Right lobe of liver (tissue), 6 donors: ENCODE measurements around the gene PRKCB. TPM values are rescaled to one million over a fixed set of nuclear protein-coding genes. Genes with fewer than 3 reads are reported as not detected.

Source experiments
- ATAC-seq, 4 donors: fragments of 200-7000 bp; cut with Tn5 transposase; one replicate each; pipeline ENCODE4 v1.9.1; 2020; ENCODE audit warnings: mild to moderate bottlenecking in 4 of 4, moderate library complexity in 4 of 4
- DNase-seq, 3 donors: peaks; one replicate each; pipeline ENCODE4 v3.0.0-alpha.2; 2020
- H3K27ac ChIP-seq, 3 donors: fragments of 200-600 bp; one replicate each; pipeline ENCODE4 v1.8.0; 2022
- H3K27me3 ChIP-seq, 2 donors: fragments of 200-600 bp; one replicate each; pipeline ENCODE4 v1.8.0; 2022
- H3K36me3 ChIP-seq, 4 donors: fragments of 200-600 bp; sonication (generic) in 1 of 4; one replicate each; pipeline versions ENCODE4 v1.5.1 to v1.8.0; 2017 to 2022; ENCODE audit warnings: control low read depth in 1 of 4
- H3K4me1 ChIP-seq, 4 donors: fragments of 200-600 bp; sonication (generic) in 1 of 4; one replicate each; pipeline versions ENCODE4 v1.5.1 to v1.8.0; 2017 to 2022; ENCODE audit warnings: control low read depth in 1 of 4
- H3K4me3 ChIP-seq, 3 donors: fragments of 200-600 bp; one replicate each; pipeline ENCODE4 v1.8.0; 2022
- H3K9me3 ChIP-seq, 4 donors: fragments of 200-600 bp; sonication (generic) in 1 of 4; one replicate each; pipeline versions ENCODE4 v1.5.1 to v1.8.0; 2017 to 2022; ENCODE audit warnings: control low read depth in 1 of 4
- CTCF ChIP-seq, 4 donors: fragments of 200-600 bp in 3 of 4; fragments of 450-650 bp in 1 of 4; IDR thresholded peaks; one replicate each; pipeline versions ENCODE4 v1.5.1 to v1.8.0; 2016 to 2022; ENCODE audit warnings: antibody characterized with exemption in 4 of 4, mild to moderate bottlenecking in 2 of 4
- POLR2A ChIP-seq: fragments of 450-650 bp; IDR thresholded peaks from one replicate; pipeline ENCODE4 v1.6.1; 2017; ENCODE audit warnings: antibody characterized with exemption, mild to moderate bottlenecking
- WGBS: methylation state at CpG from one replicate; pipeline ENCODE4 v1.1.6; 2018; ENCODE audit warnings: low coverage, low lambda C conversion rate; ENCODE audit not compliant: insufficient coverage; ENCODE audit errors: missing lambda C conversion rate; 5-methylcytosine and 5-hydroxymethylcytosine counted together
- intact Hi-C, 2 donors: fragments of 100-400 bp; cut with DNase I; formaldehyde crosslinking; loops; one replicate each; pipeline versions ENCODE4 v1.11.2 to v1.14.1; 2022
- total RNA-seq, 6 experiments: library from RNA; depleted of rRNA in 2 of 6; stranded (reverse); fragments of >200 nt in 2 of 6; fragmentation: NEBNext Ultra II Directional in 3 of 6; extraction: Animal tissue kit (Norgen Biotek cat#: 25700) in 3 of 6; gene quantifications; one replicate each; pipeline versions ENCODE4 v1.1.0 to v1.2.4, GENCODE V29; 2016 to 2023
- donor health status: DM: no; HTN: yes; CAD: no.
- donor health status: DM: no; HTN: no; CAD: no.
- donor health status: DM: no; HTN: no; CAD: no.
- donor health status: DM: no; HTN: yes; CAD: no.
- donor health status: DM: no; HTN: yes; CAD: no.

The PRKCB gene
- total RNA-seq, 6 experiments from 2014 or later, result 1.7 to 8.1 (median 3.5) TPM

DNA sequence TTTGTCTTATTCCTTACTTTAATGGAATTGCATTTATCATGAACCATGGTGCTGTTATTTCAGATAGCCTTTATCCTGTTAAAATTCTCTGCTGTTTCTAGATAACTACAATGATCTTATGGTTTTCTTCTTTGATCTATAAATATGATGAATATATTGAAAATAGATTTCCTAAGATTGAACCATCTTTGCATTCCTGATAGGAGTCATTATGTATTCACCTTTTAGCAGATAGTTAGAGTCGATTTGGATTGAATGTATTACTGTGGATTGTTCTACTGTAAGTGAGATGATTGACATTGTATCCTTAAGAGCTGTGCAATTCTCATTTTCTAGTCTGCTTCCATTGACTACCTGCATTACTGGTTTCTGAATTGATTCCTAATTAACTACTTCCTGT lies 255.3 kb downstream of the PRKCB start:
- no peaks in the 10 kb centered on the region for H3K4me1 ChIP-seq
- TF ChIP-seq CTCF (IDR thresholded peaks at IDR 0.05) (no peak), POLR2A (no peak)
- H3K4me3 ChIP-seq, result no peak overlapping the region
- H3K27me3 ChIP-seq, result no peaks in the 10 kb centered on the region
- 33% methylated on average over 1 of the region's 1 CpG for WGBS
- H3K9me3 ChIP-seq, result no peaks in the 10 kb centered on the region
- no peak for DNase-seq
- intact Hi-C loops, result no loop called here
- H3K36me3 ChIP-seq, result no peaks in the 10 kb centered on the region
- H3K27ac ChIP-seq, result no peak overlapping the region
- no peak for ATAC-seq

GRCh38 chr16:24093049-24093448 lies 257.3 kb downstream of the PRKCB start:
- DNase-seq (no peak), ATAC-seq (no peak)
- H3K36me3 ChIP-seq, result no peaks in the 10 kb centered on the region
- TF ChIP-seq POLR2A, result no peak
- no peaks in the 10 kb centered on the region for H3K9me3 ChIP-seq
- no peaks in the 10 kb centered on the region for H3K27me3 ChIP-seq
- no peak overlapping the region for H3K27ac ChIP-seq
- no peaks in the 10 kb centered on the region for H3K4me1 ChIP-seq
- no peak overlapping the region for H3K4me3 ChIP-seq
- intact Hi-C loops, result no loop called here

DNA sequence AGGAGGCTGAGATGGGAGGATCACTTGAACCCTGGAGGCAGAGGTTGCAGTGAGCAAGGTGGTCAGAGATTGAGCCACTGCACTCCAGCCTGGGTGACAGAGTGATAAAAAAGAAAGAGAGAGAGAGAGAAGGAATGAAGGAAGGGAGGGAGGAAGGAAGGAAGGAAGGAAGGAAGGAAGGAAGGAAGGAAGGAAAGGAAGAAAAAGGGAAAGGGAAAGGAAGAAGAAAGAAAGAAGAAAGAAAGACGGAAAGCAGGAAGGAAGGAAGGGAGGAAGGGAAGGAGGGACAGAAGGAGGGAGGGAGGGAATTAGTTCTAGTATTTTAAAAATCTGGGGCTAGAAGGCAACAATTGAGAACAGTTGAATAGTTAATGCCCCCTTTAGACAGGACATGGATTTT lies 258.9 kb downstream of the PRKCB start:
- 33% methylated on average over 1 of the region's 1 CpG for WGBS
- ATAC-seq, result no peak
- intact Hi-C loops, result no loop called here

DNA sequence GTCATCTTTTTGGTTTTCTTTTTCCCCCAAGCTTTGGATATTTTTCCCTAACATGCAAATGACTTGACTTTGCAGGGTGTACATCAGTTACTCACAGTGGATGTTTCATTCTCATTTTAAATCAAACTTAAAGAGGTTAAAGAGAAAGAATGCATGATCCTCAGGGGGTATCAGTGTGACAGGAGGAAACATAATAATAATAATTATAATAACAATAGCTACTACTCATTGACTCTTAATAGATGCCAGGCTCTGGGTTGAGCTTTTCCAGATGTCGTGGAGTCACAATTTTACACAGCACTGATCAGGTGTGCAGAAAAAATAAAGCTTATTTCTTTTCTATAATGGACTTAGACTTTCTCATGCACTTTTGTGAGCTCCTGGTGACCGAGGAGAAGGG lies 263.1 kb downstream of the PRKCB start:
- 19% methylated on average over 2 of the region's 2 CpGs for WGBS
- Histone ChIP-seq H3K27ac (no peak overlapping the region), H3K4me1 (no peaks in the 10 kb centered on the region), H3K9me3 (no peaks in the 10 kb centered on the region), H3K4me3 (no peak overlapping the region), H3K36me3 (no peaks in the 10 kb centered on the region), H3K27me3 (no peaks in the 10 kb centered on the region)
- no peak for ATAC-seq
- intact Hi-C loops, result no loop called here
- TF ChIP-seq POLR2A, result no peak
- TF ChIP-seq CTCF (IDR thresholded peaks at IDR 0.05), result no peak
- DNase-seq, result no peak

More for the DNA sequence above, 258.9 kb downstream of the PRKCB start:
- Histone ChIP-seq H3K27ac (no peak overlapping the region), H3K4me1 (no peaks in the 10 kb centered on the region), H3K27me3 (no peaks in the 10 kb centered on the region), H3K9me3 (no peaks in the 10 kb centered on the region), H3K4me3 (no peak overlapping the region), H3K36me3 (no peaks in the 10 kb centered on the region)
- no peak for TF ChIP-seq CTCF (IDR thresholded peaks at IDR 0.05)
- no peak for TF ChIP-seq POLR2A
- no peak for DNase-seq

- H3K9me3 ChIP-seq, result no peaks in the 10 kb centered on the region
- no peaks in the 10 kb centered on the region for H3K36me3 ChIP-seq
- 44% methylated on average over 2 of the region's 2 CpGs for WGBS
- no peak overlapping the region for H3K27ac ChIP-seq
- no peak for DNase-seq
- no peaks in the 10 kb centered on the region for H3K4me1 ChIP-seq
- H3K27me3 ChIP-seq, result no peaks in the 10 kb centered on the region
- intact Hi-C loops, result no loop called here
- ATAC-seq, result no peak
- no peak overlapping the region for H3K4me3 ChIP-seq
- no peak for TF ChIP-seq CTCF (IDR thresholded peaks at IDR 0.05)
- no peak for TF ChIP-seq POLR2A
Observed at GRCh38 chr16:24101431-24101830, 265.6 kb downstream of the PRKCB start.
